DND-41 (cell line): Measurements from ENCODE around the gene PGAP2.
A peak's percentile ranks its signal among the peaks of the same experiment; 100 is the strongest.

Source experiments
- ATAC-seq: fragments of 200-7000 bp; cut with Tn5 transposase; 3 replicates; pipeline ENCODE4 v1.9.1; 2021; ENCODE audit warnings: low read depth; ENCODE audit not compliant: insufficient read depth
- DNase-seq: peaks from one replicate; pipeline ENCODE4 v3.0.0-alpha.2; 2020
- H2AFZ ChIP-seq: 2 replicates; pipeline ENCODE4 v1.6.0; 2012; ENCODE audit warnings: low read depth, low read length
- H3K27ac ChIP-seq: 2 replicates; pipeline ENCODE4 v1.5.1; 2012; ENCODE audit warnings: low read length, inconsistent platforms
- H3K27me3 ChIP-seq: fragments of 200-600 bp; sonication (generic); 2 replicates; pipeline ENCODE4 v1.6.0; 2012; ENCODE audit warnings: low read length, mild to moderate bottlenecking, inconsistent platforms; ENCODE audit not compliant: insufficient read depth, poor library complexity
- H3K36me3 ChIP-seq: 2 replicates; pipeline ENCODE4 v1.5.1; 2012; ENCODE audit warnings: low read length, inconsistent platforms; ENCODE audit not compliant: insufficient read depth
- H3K4me1 ChIP-seq: 2 replicates; pipeline ENCODE4 v1.5.1; 2012; ENCODE audit warnings: mild to moderate bottlenecking, low read length; ENCODE audit not compliant: insufficient read depth
- H3K4me2 ChIP-seq: 2 replicates; pipeline ENCODE4 v1.6.0; 2012; ENCODE audit warnings: mild to moderate bottlenecking, moderate library complexity, low read length, inconsistent platforms; ENCODE audit not compliant: insufficient read depth
- H3K4me3 ChIP-seq, 2 experiments: fragments of 200-600 bp in 1 of 2; shearing (Covaris generic) in 1 of 2; 2 replicates each; pipeline ENCODE4 v1.5.1; 2012 to 2016; ENCODE audit warnings: inconsistent platforms in 2 of 2, low read length in 2 of 2, mild to moderate bottlenecking in 2 of 2, low read depth in 1 of 2, moderate library complexity in 1 of 2
- H3K79me2 ChIP-seq: 2 replicates; pipeline ENCODE4 v1.6.0; 2012; ENCODE audit warnings: low read length, inconsistent platforms; ENCODE audit not compliant: insufficient read depth
- H3K9ac ChIP-seq: 2 replicates; pipeline ENCODE4 v1.6.0; 2012; ENCODE audit warnings: low read depth, mild to moderate bottlenecking, inconsistent platforms, low read length, moderate library complexity
- H3K9me3 ChIP-seq: 2 replicates; pipeline ENCODE4 v1.5.1; 2012; ENCODE audit warnings: low read length, moderate library complexity, mild to moderate bottlenecking, inconsistent platforms; ENCODE audit not compliant: insufficient read depth, severe bottlenecking
- H4K20me1 ChIP-seq: 2 replicates; pipeline ENCODE4 v1.6.0; 2012; ENCODE audit warnings: low read length; ENCODE audit not compliant: insufficient read depth
- CTCF ChIP-seq: IDR thresholded peaks from 2 replicates; pipeline ENCODE4 v1.5.1; 2012; ENCODE audit warnings: borderline replicate concordance, low read length, moderate library complexity, mild to moderate bottlenecking; ENCODE audit not compliant: poor library complexity, severe bottlenecking; ENCODE audit errors: extremely low read depth
- EZH2 ChIP-seq: IDR thresholded peaks from 3 replicates; pipeline ENCODE4 v1.6.1; 2012; ENCODE audit warnings: borderline replicate concordance, low read depth, mild to moderate bottlenecking, moderate library complexity, low read length, inconsistent platforms; ENCODE audit not compliant: severe bottlenecking

PGAP2 gene

GRCh38 chr11:3795131-3796001 lies 13.0 kb upstream of the PGAP2 start:
- Histone ChIP-seq H3K4me1 (peaks cover 50% of the 10 kb centered on the region), H3K27me3 (no peaks in the 10 kb centered on the region), H3K36me3 (peaks cover 53% of the 10 kb centered on the region), H3K79me2 (peaks cover 84% of the 10 kb centered on the region), H3K27ac (no peak overlapping the region), H3K4me2 (peak overlapping the region; percentile 84), H3K9ac (peak overlapping the region; percentile 93; the same call in 1 of the 2 replicates), H4K20me1 (peaks cover 48% of the 10 kb centered on the region), H2AFZ (no peak overlapping the region), H3K4me3 (peak overlapping the region; percentile 66 to 88; a peak in 3 of 4 replicates), H3K9me3 (no peaks in the 10 kb centered on the region)
- ATAC-seq (no peak), DNase-seq (no peak)
- TF ChIP-seq CTCF (no peak), EZH2 (no peak)

- Histone ChIP-seq H3K4me1 (peaks cover 46% of the 10 kb centered on the region), H3K4me3 (peak overlapping the region; percentile 66 to 88; a peak in 3 of 4 replicates), H3K79me2 (peaks cover 78% of the 10 kb centered on the region), H3K9ac (peak overlapping the region; percentile 93), H3K36me3 (peaks cover 48% of the 10 kb centered on the region), H3K4me2 (peak overlapping the region; percentile 84), H3K27me3 (no peaks in the 10 kb centered on the region), H3K27ac (peak overlapping the region; percentile 88; the same call in 1 of the 2 replicates), H3K9me3 (no peaks in the 10 kb centered on the region), H2AFZ (no peak overlapping the region), H4K20me1 (peaks cover 44% of the 10 kb centered on the region)
- no peak for ATAC-seq
- no peak for DNase-seq
- TF ChIP-seq EZH2 = no peak
- TF ChIP-seq CTCF = no peak
These were observed 12.4 kb upstream of the PGAP2 start for GRCh38 chr11:3796002-3796311.

- Histone ChIP-seq H3K79me2 (peaks cover 74% of the 10 kb centered on the region), H3K9me3 (no peaks in the 10 kb centered on the region), H3K4me2 (peak overlapping the region; percentile 84), H2AFZ (no peak overlapping the region), H3K27ac (peak overlapping the region; percentile 88), H4K20me1 (peaks cover 44% of the 10 kb centered on the region), H3K27me3 (no peaks in the 10 kb centered on the region), H3K4me3 (peak overlapping the region; percentile 66 to 88; a peak in 3 of 4 replicates), H3K4me1 (peaks cover 46% of the 10 kb centered on the region), H3K9ac (peak overlapping the region; percentile 93), H3K36me3 (peaks cover 44% of the 10 kb centered on the region)
- DNase-seq (no peak), ATAC-seq (no peak)
- TF ChIP-seq CTCF (no peak), EZH2 (no peak)
These were observed 12.0 kb upstream of the PGAP2 start for GRCh38 chr11:3796346-3796745.
